ENCODE results near the gene SYF2.

SYF2 gene

GRCh38 chr1:25183126-25183980 lies 48.9 kb downstream of the SYF2 start:
- DNase-seq (ENCODE audit: low spot score), result no peak

- no peak for DNase-seq (ENCODE audit: low spot score)
Measured at GRCh38 chr1:25182629-25183028, 49.7 kb downstream of the SYF2 start.

- DNase-seq (ENCODE audit: low spot score), result no peak
Measured at GRCh38 chr1:25180996-25181395, 51.3 kb downstream of the SYF2 start.

GRCh38 chr1:25178917-25179561 lies 53.3 kb downstream of the SYF2 start:
- DNase-seq (ENCODE audit: low spot score), result no peak

- DNase-seq (ENCODE audit: low spot score), result no peak
Measured at GRCh38 chr1:25174730-25175612, 57.3 kb downstream of the SYF2 start.

GRCh38 chr1:25174363-25174729 lies 58.0 kb downstream of the SYF2 start:
- DNase-seq (ENCODE audit: low spot score), result no peak

- DNase-seq (ENCODE audit: low spot score), result no peak
Measured at GRCh38 chr1:25173809-25174340, 58.4 kb downstream of the SYF2 start.

All from activated CD4-positive, alpha-beta T cell treated with anti-CD3 and anti-CD28 coated beads, Interleukin-2, Interleukin-4, amounts not matched to agents 100 ng/mL and 50 ng/mL, durations not matched to agents 16 hours and 8 hours (primary cell).